PC-9 (cell line): Measurements from ENCODE around the gene DDX10. TPM values are rescaled to one million over a fixed set of nuclear protein-coding genes. Genes with fewer than 3 reads are reported as not detected.

ENCODE experiments used
- BruUV-seq: library from RNA; stranded (reverse); fragments of 400-500 nt; replicated peaks from 2 replicates; lab custom pipeline; 2021; lab: Mats Ljungman, UMichigan
- CTCF ChIA-PET: fragments of 300-600 bp; sonication (Branson Sonifier 250); formaldehyde crosslinking; loops from one replicate; lab custom pipeline; 2022; ENCODE audit warnings: antibody characterized with exemption; lab: Charles Lee
- POLR2A ChIA-PET: fragments of 300-600 bp; sonication (Branson Sonifier 250); formaldehyde crosslinking; loops from one replicate; lab custom pipeline; 2022; ENCODE audit warnings: antibody characterized with exemption; ENCODE audit not compliant: unreplicated experiment; lab: Charles Lee
- DNase-seq, 2 experiments: peaks; one replicate each; pipeline versions ENCODE4 v3.0.0 to v3.0.0-alpha.2; 2015 to 2022; ENCODE audit warnings: mixed read lengths in 1 of 2
- H2AFZ ChIP-seq: fragments of 200-600 bp; sonication (generic); 2 replicates; pipeline ENCODE4 v1.8.1; 2017; ENCODE audit warnings: antibody characterized with exemption
- H3F3A ChIP-seq: fragments of 200-600 bp; sonication (generic); 2 replicates; pipeline ENCODE4 v1.8.1; 2017; ENCODE audit warnings: antibody characterized with exemption, mild to moderate bottlenecking, low read depth; ENCODE audit not compliant: insufficient read depth
- H3K27ac ChIP-seq: fragments of 200-600 bp; sonication (generic); 2 replicates; pipeline ENCODE4 v1.6.1; 2016; ENCODE audit warnings: mixed run types
- H3K27me3 ChIP-seq: fragments of 200-600 bp; sonication (generic); 2 replicates; pipeline ENCODE4 v1.6.1; 2016; ENCODE audit warnings: low read depth, mixed run types; ENCODE audit not compliant: insufficient read depth
- H3K36me3 ChIP-seq: fragments of 200-600 bp; sonication (generic); 2 replicates; pipeline ENCODE4 v1.6.1; 2016; ENCODE audit warnings: low read depth, mixed run types
- H3K4me1 ChIP-seq: fragments of 200-600 bp; sonication (generic); replicated peaks from 2 replicates; pipeline ENCODE4 v1.6.1; 2016; ENCODE audit warnings: mixed run types; ENCODE audit not compliant: insufficient read depth
- H3K4me2 ChIP-seq: fragments of 200-600 bp; sonication (generic); 2 replicates; pipeline ENCODE4 v1.6.1; 2017; ENCODE audit warnings: mixed run types
- H3K4me3 ChIP-seq: fragments of 200-600 bp; sonication (generic); 2 replicates; pipeline ENCODE4 v1.6.1; 2016; ENCODE audit warnings: mixed run types
- H3K79me2 ChIP-seq: fragments of 200-600 bp; sonication (generic); 2 replicates; pipeline ENCODE4 v1.6.1; 2017; ENCODE audit warnings: low read depth, mixed run types
- H3K9me2 ChIP-seq: fragments of 200-600 bp; sonication (generic); 2 replicates; pipeline ENCODE4 v1.8.1; 2017; ENCODE audit warnings: mild to moderate bottlenecking; ENCODE audit not compliant: insufficient read depth
- H3K9me3 ChIP-seq: fragments of 200-600 bp; sonication (generic); 2 replicates; pipeline ENCODE4 v1.8.1; 2016; ENCODE audit warnings: low read depth; ENCODE audit not compliant: insufficient read depth
- H4K20me1 ChIP-seq: fragments of 200-600 bp; sonication (generic); 2 replicates; pipeline ENCODE4 v1.8.1; 2017; ENCODE audit not compliant: insufficient read depth
- CTCF ChIP-seq: fragments of 200-600 bp; sonication (generic); conservative IDR thresholded peaks from 2 replicates; pipeline ENCODE4 v1.6.1; 2017; ENCODE audit warnings: mixed run types, antibody characterized with exemption, mild to moderate bottlenecking, moderate library complexity
- EZH2 ChIP-seq: fragments of 200-600 bp; sonication (generic); IDR thresholded peaks from 2 replicates; pipeline ENCODE4 v1.8.0; 2017; ENCODE audit warnings: antibody characterized with exemption, low read depth
- intact Hi-C: fragments of 100-400 bp; cut with micrococcal nuclease; formaldehyde crosslinking; loops from one replicate; pipeline ENCODE4 v1.10.0; 2022; ENCODE audit not compliant: unreplicated experiment
- total RNA-seq: library from RNA; stranded (reverse); gene quantifications from 2 replicates; pipeline ENCODE4 v1.2.3, GENCODE V29; 2021

DDX10 gene
- total RNA-seq, 1 experiment from 2014 or later: 26.4 TPM

GRCh38 chr11:108873941-108874340 lies 209.1 kb downstream of the DDX10 start:
- ChIA-PET POLR2A (no interaction called here), CTCF (no interaction called here)
- no peak overlapping the region for H3K27ac ChIP-seq
- TF ChIP-seq CTCF (no peak), EZH2 (no peak)
- H2AFZ ChIP-seq: no peak overlapping the region
- H3K9me2 ChIP-seq: no peaks in the 10 kb centered on the region
- H3K27me3 ChIP-seq: no peaks in the 10 kb centered on the region
- no peaks in the 10 kb centered on the region for H3K79me2 ChIP-seq
- no peak overlapping the region for H3K4me2 ChIP-seq
- intact Hi-C loops: no loop called here
- no peaks in the 10 kb centered on the region for H3K4me1 ChIP-seq
- no peaks in the 10 kb centered on the region for H3K9me3 ChIP-seq
- H3K36me3 ChIP-seq: no peaks in the 10 kb centered on the region
- H4K20me1 ChIP-seq: peaks cover 5% of the 10 kb centered on the region; the same call in 1 of the 2 replicates
- H3K4me3 ChIP-seq: no peak overlapping the region
- no peaks in the 10 kb centered on the region for H3F3A ChIP-seq
- DNase-seq: no peak
- no TSS peak for BruUV-seq

GRCh38 chr11:108875134-108875533 lies 210.3 kb downstream of the DDX10 start:
- H3K4me1 ChIP-seq: no peaks in the 10 kb centered on the region
- DNase-seq: no peak
- POLR2A ChIA-PET: no interaction called here
- 0 out of 2 replicates have a peak, but pooled peaks cover 5% of the 10 kb centered on the region for H4K20me1 ChIP-seq
- intact Hi-C loops: no loop called here
- H3K36me3 ChIP-seq: no peaks in the 10 kb centered on the region
- H3K4me3 ChIP-seq: no peak overlapping the region
- CTCF ChIA-PET: no interaction called here
- no peak overlapping the region for H3K4me2 ChIP-seq
- no peak overlapping the region for H2AFZ ChIP-seq
- TF ChIP-seq CTCF: no peak
- no peak for TF ChIP-seq EZH2
- no TSS peak for BruUV-seq
- H3K79me2 ChIP-seq: no peaks in the 10 kb centered on the region
- no peaks in the 10 kb centered on the region for H3K9me2 ChIP-seq
- no peaks in the 10 kb centered on the region for H3K27me3 ChIP-seq
- no peaks in the 10 kb centered on the region for H3K9me3 ChIP-seq
- no peaks in the 10 kb centered on the region for H3F3A ChIP-seq
- H3K27ac ChIP-seq: no peak overlapping the region

GRCh38 chr11:108877178-108877577 lies 212.3 kb downstream of the DDX10 start:
- Histone ChIP-seq H2AFZ (no peak overlapping the region), H3K4me1 (no peaks in the 10 kb centered on the region), H3K27ac (no peak overlapping the region), H3K27me3 (no peaks in the 10 kb centered on the region), H3K36me3 (no peaks in the 10 kb centered on the region), H3K4me2 (no peak overlapping the region), H3F3A (no peaks in the 10 kb centered on the region; the same call in 1 of the 2 replicates), H3K79me2 (no peaks in the 10 kb centered on the region), H4K20me1 (0 out of 2 replicates have a peak, but pooled peaks cover 3% of the 10 kb centered on the region), H3K9me2 (no peaks in the 10 kb centered on the region), H3K4me3 (no peak overlapping the region), H3K9me3 (no peaks in the 10 kb centered on the region)
- no TSS peak for BruUV-seq
- intact Hi-C loops: no loop called here
- TF ChIP-seq CTCF (no peak), EZH2 (no peak)
- DNase-seq: no peak
- CTCF ChIA-PET: no interaction called here
- POLR2A ChIA-PET: no interaction called here
